ENCODE results near the gene EXOC4.

DNA sequence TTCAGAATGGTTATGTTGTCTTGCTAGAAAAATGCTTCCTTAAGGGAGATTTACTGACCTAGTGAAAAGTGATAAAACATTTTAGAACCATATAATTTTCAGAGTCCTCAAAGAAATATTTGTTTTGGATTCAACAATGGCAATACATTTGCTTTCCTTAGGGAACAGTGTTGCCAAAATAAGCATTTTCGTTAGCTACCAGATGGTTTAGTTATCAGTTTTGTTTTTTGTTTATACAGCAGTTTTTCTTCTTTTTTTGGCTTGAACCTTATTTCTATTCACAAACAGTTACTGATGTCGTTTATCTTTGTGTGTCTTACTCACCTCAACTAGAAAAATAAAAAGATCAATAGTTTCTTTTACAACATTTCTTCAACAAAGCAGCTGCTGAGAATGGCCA lies 48.6 kb downstream of the EXOC4 start:
- no peak for TF ChIP-seq POLR2A (IDR thresholded peaks at IDR 0.05)
- TF ChIP-seq, protein P1, sequence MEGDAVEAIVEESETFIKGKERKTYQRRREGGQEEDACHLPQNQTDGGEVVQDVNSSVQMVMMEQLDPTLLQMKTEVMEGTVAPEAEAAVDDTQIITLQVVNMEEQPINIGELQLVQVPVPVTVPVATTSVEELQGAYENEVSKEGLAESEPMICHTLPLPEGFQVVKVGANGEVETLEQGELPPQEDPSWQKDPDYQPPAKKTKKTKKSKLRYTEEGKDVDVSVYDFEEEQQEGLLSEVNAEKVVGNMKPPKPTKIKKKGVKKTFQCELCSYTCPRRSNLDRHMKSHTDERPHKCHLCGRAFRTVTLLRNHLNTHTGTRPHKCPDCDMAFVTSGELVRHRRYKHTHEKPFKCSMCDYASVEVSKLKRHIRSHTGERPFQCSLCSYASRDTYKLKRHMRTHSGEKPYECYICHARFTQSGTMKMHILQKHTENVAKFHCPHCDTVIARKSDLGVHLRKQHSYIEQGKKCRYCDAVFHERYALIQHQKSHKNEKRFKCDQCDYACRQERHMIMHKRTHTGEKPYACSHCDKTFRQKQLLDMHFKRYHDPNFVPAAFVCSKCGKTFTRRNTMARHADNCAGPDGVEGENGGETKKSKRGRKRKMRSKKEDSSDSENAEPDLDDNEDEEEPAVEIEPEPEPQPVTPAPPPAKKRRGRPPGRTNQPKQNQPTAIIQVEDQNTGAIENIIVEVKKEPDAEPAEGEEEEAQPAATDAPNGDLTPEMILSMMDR (IDR thresholded peaks at IDR 0.05 in 4 of 5, conservative IDR thresholded peaks at IDR 0.05 in 1 of 5): no peak

All from gastrocnemius medialis (tissue), 4 donors.